Astrocyte (in vitro differentiated cells and primary cell): ENCODE data around the gene GABARAP. TPM values are rescaled to one million over a fixed set of nuclear protein-coding genes. Genes with fewer than 3 reads are reported as not detected.

Experiments
- DNase-seq: peaks from one replicate; pipeline ENCODE4 v3.0.0-alpha.2; 2010; ENCODE audit warnings: low read depth
- FAIRE-seq: peaks from 2 replicates; lab custom pipeline; 2011; peaks lifted over from hg19 to GRCh38; lab: Jason Lieb, UNC
- H2AFZ ChIP-seq: 2 replicates; pipeline ENCODE4 v1.6.0; 2012; ENCODE audit warnings: low read depth, low read length, inconsistent platforms
- H3K27ac ChIP-seq: 2 replicates; pipeline ENCODE4 v1.5.1; 2011; ENCODE audit warnings: low read depth, low read length, inconsistent platforms
- H3K27me3 ChIP-seq: 2 replicates; pipeline ENCODE4 v1.6.0; 2011; ENCODE audit warnings: low read length, inconsistent platforms; ENCODE audit not compliant: insufficient read depth
- H3K36me3 ChIP-seq: 2 replicates; pipeline ENCODE4 v1.5.1; 2011; ENCODE audit warnings: low read length, inconsistent platforms; ENCODE audit not compliant: insufficient read depth
- H3K4me1 ChIP-seq: 2 replicates; pipeline ENCODE4 v1.5.1; 2011; ENCODE audit warnings: low read length, inconsistent platforms; ENCODE audit not compliant: insufficient read depth
- H3K4me2 ChIP-seq: 2 replicates; pipeline ENCODE4 v1.6.0; 2012; ENCODE audit warnings: low read length, inconsistent platforms
- H3K4me3 ChIP-seq: 2 replicates; pipeline ENCODE4 v1.5.1; 2011; ENCODE audit warnings: low read depth, mild to moderate bottlenecking, low read length, inconsistent platforms; ENCODE audit not compliant: insufficient read depth
- H3K79me2 ChIP-seq: 2 replicates; pipeline ENCODE4 v1.6.0; 2012; ENCODE audit warnings: mild to moderate bottlenecking, low read length, inconsistent platforms; ENCODE audit not compliant: insufficient read depth
- H3K9ac ChIP-seq: 2 replicates; pipeline ENCODE4 v1.6.0; 2012; ENCODE audit warnings: mild to moderate bottlenecking, low read length, inconsistent platforms
- H3K9me3 ChIP-seq: 2 replicates; pipeline ENCODE4 v1.5.1; 2012; ENCODE audit warnings: low read depth, mild to moderate bottlenecking, low read length, inconsistent platforms; ENCODE audit not compliant: insufficient read depth
- H4K20me1 ChIP-seq: 2 replicates; pipeline ENCODE4 v1.6.0; 2012; ENCODE audit warnings: low read length, inconsistent platforms; ENCODE audit not compliant: insufficient read depth
- H3K27ac Mint-ChIP-seq: one replicate; pipeline ENCODE4 v1.8.0; 2021; ENCODE audit warnings: mild to moderate bottlenecking, mixed read lengths; ENCODE audit not compliant: unreplicated experiment
- H3K27me3 Mint-ChIP-seq: one replicate; pipeline ENCODE4 v1.8.0; 2021; ENCODE audit warnings: low read depth, mixed read lengths; ENCODE audit not compliant: unreplicated experiment
- H3K36me3 Mint-ChIP-seq: one replicate; pipeline ENCODE4 v1.8.0; 2021; ENCODE audit warnings: low read depth, mixed read lengths; ENCODE audit not compliant: unreplicated experiment
- H3K4me1 Mint-ChIP-seq: one replicate; pipeline ENCODE4 v1.8.0; 2021; ENCODE audit warnings: low read depth, mixed read lengths; ENCODE audit not compliant: unreplicated experiment
- H3K4me3 Mint-ChIP-seq: one replicate; pipeline ENCODE4 v1.8.0; 2021; ENCODE audit warnings: mild to moderate bottlenecking, moderate library complexity, mixed read lengths; ENCODE audit not compliant: unreplicated experiment
- H3K9me3 Mint-ChIP-seq: one replicate; pipeline ENCODE4 v1.8.0; 2021; ENCODE audit warnings: mild to moderate bottlenecking, mixed read lengths; ENCODE audit not compliant: unreplicated experiment
- EZH2 ChIP-seq: IDR thresholded peaks from 2 replicates; pipeline ENCODE4 v1.6.1; 2012; ENCODE audit warnings: mild to moderate bottlenecking, low read length, inconsistent platforms; ENCODE audit not compliant: insufficient read depth
- total RNA-seq: library from RNA; stranded (reverse); gene quantifications from 2 replicates; pipeline ENCODE4 v1.2.1, GENCODE V29; 2021
- TF ChIP-seq, protein P1 (sequence below): IDR thresholded peaks from 2 replicates; pipeline ENCODE4 v1.5.1; 2011; ENCODE audit warnings: low read depth, mild to moderate bottlenecking, inconsistent platforms, low read length, moderate library complexity; ENCODE audit not compliant: insufficient read depth

The GABARAP gene
- total RNA-seq, 1 donor from 2014 or later = 434 TPM

DNA sequence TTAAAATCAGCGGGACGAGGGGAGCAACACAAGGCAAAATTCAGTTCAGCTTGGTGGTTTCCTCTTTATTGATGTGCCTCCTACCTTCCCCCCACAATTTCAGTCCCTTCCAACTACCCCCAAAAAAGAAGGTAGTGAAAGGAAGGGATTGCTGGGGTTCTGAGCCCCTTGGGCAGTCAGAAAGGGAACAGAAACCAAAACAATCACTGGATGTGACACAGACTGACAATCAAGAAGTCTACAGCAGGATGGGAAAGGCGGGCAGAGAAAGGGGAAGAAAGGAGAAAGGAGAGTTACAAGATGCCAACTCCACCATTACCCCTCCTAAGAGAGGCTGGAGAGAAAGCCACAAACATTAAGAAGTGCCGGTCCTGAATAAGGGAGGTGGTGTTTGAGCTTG, 1.9 kb downstream of the GABARAP start:
- H3K4me3 Mint-ChIP-seq = peak overlapping the region; percentile 94
- Histone ChIP-seq H4K20me1 (peaks cover 29% of the 10 kb centered on the region), H3K79me2 (peaks cover 65% of the 10 kb centered on the region), H3K27me3 (no peaks in the 10 kb centered on the region), H3K36me3 (peaks cover 32% of the 10 kb centered on the region), H3K27ac (no peak overlapping the region), H2AFZ (no peak overlapping the region), H3K4me3 (peak overlapping the region; percentile 92), H3K9ac (peak overlapping the region; percentile 99), H3K4me2 (peak overlapping the region; percentile 99), H3K9me3 (no peaks in the 10 kb centered on the region), H3K4me1 (peaks cover 35% of the 10 kb centered on the region)
- H3K36me3 Mint-ChIP-seq = peaks cover 14% of the 10 kb centered on the region
- no peaks in the 10 kb centered on the region for H3K27me3 Mint-ChIP-seq
- peak overlapping the region; percentile 98 for H3K27ac Mint-ChIP-seq
- DNase-seq (no peak), FAIRE-seq (no peak)
- TF ChIP-seq, protein P1, sequence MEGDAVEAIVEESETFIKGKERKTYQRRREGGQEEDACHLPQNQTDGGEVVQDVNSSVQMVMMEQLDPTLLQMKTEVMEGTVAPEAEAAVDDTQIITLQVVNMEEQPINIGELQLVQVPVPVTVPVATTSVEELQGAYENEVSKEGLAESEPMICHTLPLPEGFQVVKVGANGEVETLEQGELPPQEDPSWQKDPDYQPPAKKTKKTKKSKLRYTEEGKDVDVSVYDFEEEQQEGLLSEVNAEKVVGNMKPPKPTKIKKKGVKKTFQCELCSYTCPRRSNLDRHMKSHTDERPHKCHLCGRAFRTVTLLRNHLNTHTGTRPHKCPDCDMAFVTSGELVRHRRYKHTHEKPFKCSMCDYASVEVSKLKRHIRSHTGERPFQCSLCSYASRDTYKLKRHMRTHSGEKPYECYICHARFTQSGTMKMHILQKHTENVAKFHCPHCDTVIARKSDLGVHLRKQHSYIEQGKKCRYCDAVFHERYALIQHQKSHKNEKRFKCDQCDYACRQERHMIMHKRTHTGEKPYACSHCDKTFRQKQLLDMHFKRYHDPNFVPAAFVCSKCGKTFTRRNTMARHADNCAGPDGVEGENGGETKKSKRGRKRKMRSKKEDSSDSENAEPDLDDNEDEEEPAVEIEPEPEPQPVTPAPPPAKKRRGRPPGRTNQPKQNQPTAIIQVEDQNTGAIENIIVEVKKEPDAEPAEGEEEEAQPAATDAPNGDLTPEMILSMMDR = no peak
- TF ChIP-seq EZH2 = no peak
- H3K9me3 Mint-ChIP-seq = no peaks in the 10 kb centered on the region
- H3K4me1 Mint-ChIP-seq = peaks cover 29% of the 10 kb centered on the region

DNA sequence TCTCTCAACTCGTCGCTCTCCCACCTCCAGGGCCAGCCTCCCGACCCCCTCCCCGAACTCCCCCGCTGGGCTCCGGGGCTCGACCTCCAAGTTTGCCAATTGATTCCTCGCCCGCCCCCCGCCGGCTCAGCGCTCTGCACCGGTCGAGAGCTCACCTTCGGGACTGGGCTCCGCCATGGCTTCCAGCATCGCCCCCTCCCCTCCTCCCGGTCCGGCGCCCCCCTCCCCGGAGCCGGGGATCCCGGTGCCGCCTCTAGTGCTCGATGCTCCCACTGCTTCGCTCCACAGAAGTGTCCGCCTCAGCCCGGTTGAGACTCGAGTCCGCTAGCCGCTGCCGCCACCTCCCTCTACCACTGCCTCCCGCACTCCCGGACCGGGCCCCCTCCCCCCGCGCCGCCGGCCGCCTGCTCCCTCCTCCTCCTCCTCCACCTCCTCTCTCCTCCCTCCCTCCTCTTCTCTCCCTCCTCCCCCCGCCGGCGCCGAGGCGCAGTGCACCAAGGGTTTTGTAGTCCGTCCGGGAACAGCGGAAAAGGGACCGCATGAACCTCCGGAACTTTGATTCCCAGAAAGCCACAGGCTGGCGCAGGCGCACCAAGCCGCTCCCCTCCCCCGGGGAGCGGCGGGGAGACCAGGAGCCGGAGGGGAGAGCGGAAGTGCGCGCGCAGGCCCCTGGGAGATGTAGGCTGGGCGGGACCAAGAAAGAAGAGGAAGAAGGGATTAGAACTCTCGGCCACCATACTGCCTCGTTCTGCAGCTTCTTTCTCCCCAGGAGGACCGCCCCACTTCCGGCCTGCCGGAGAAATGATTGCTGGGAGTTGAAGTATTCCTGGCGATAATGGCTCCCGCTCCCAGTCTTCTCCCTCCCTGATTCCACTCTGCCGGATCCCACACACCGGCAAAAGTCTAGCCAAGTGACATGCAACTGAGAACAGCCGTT, 2.9 kb downstream of the GABARAP start, which contains the start of gene PHF23:
Gene PHF23, minus strand, starts transcription at position 367 of the 937 bp plus-strand sequence. Its CDS starts 178 bp downstream, at position 189.
- H3K4me1 ChIP-seq = peaks cover 45% of the 10 kb centered on the region
- FAIRE-seq (peak; percentile 59), DNase-seq (peak; percentile 99)
- peak within 1 kb of the TSS; percentile 92 for H3K4me3 ChIP-seq
- H3K27ac ChIP-seq = peak within 1 kb of the TSS; percentile 73
- Mint-ChIP-seq H3K27me3 (no peaks in the 10 kb centered on the region), H3K4me3 (peak within 1 kb of the TSS; percentile 94), H3K27ac (peak within 1 kb of the TSS; percentile 99), H3K9me3 (no peaks in the 10 kb centered on the region), H3K4me1 (peaks cover 39% of the 10 kb centered on the region), H3K36me3 (peaks cover 16% of the 10 kb centered on the region)
- no peak within 1 kb of the TSS for H2AFZ ChIP-seq
- TF ChIP-seq, protein P1 = no peak
- no peak for TF ChIP-seq EZH2
- H4K20me1 ChIP-seq = peaks cover 36% of the 10 kb centered on the region
- H3K9me3 ChIP-seq = no peaks in the 10 kb centered on the region
- peaks cover 74% of the 10 kb centered on the region for H3K79me2 ChIP-seq
- no peaks in the 10 kb centered on the region for H3K27me3 ChIP-seq
- H3K36me3 ChIP-seq = peaks cover 33% of the 10 kb centered on the region
- H3K4me2 ChIP-seq = peak within 1 kb of the TSS; percentile 99
- H3K9ac ChIP-seq = peak within 1 kb of the TSS; percentile 99
